MM.1S (cell line): ENCODE results near the gene TLE5.
A peak's percentile ranks its signal among the peaks of the same experiment; 100 is the strongest.

Experiments
- DNase-seq: peaks from one replicate; pipeline ENCODE4 v3.0.0-alpha.2; 2015
- H2AFZ ChIP-seq: fragments of 300-600 bp; sonication (generic); 2 replicates; pipeline ENCODE4 v1.6.0; 2016; ENCODE audit warnings: antibody characterized with exemption, low read length
- H3F3A ChIP-seq: fragments of 300-600 bp; sonication (generic); 2 replicates; pipeline ENCODE4 v1.6.1; 2016; ENCODE audit warnings: mild to moderate bottlenecking, antibody characterized with exemption, low read length, moderate library complexity, mixed read lengths; ENCODE audit not compliant: insufficient read depth
- H3K27ac ChIP-seq: fragments of 300-600 bp; sonication (generic); 2 replicates; pipeline ENCODE4 v1.5.1; 2016; ENCODE audit warnings: mild to moderate bottlenecking, low read length
- H3K27me3 ChIP-seq: fragments of 300-600 bp; sonication (generic); replicated peaks from 2 replicates; pipeline ENCODE4 v1.6.0; 2016; ENCODE audit warnings: low read length; ENCODE audit not compliant: insufficient read depth
- H3K36me3 ChIP-seq: fragments of 300-600 bp; sonication (generic); replicated peaks from 2 replicates; pipeline ENCODE4 v1.6.1; 2016; ENCODE audit warnings: mild to moderate bottlenecking, low read length, mixed read lengths; ENCODE audit not compliant: insufficient read depth
- H3K4me1 ChIP-seq: fragments of 300-600 bp; sonication (generic); 2 replicates; pipeline ENCODE4 v1.6.1; 2016; ENCODE audit warnings: low read length, mixed read lengths
- H3K4me2 ChIP-seq: fragments of 300-600 bp; sonication (generic); 2 replicates; pipeline ENCODE4 v1.6.0; 2016; ENCODE audit warnings: low read depth, low read length
- H3K4me3 ChIP-seq: fragments of 300-600 bp; sonication (generic); 2 replicates; pipeline ENCODE4 v1.5.1; 2016; ENCODE audit warnings: low read length, mixed read lengths
- H3K79me2 ChIP-seq: fragments of 300-600 bp; sonication (generic); 2 replicates; pipeline ENCODE4 v1.6.1; 2016; ENCODE audit warnings: mixed run types, low read length, mixed read lengths
- H3K9ac ChIP-seq: fragments of 300-600 bp; sonication (generic); 2 replicates; pipeline ENCODE4 v1.6.1; 2016; ENCODE audit warnings: low read length, mixed read lengths
- H3K9me2 ChIP-seq: fragments of 300-600 bp; sonication (generic); replicated peaks from 2 replicates; pipeline ENCODE4 v1.6.1; 2016; ENCODE audit warnings: mild to moderate bottlenecking, low read length, mixed read lengths; ENCODE audit not compliant: insufficient read depth
- H3K9me3 ChIP-seq: fragments of 300-600 bp; sonication (generic); replicated peaks from 2 replicates; pipeline ENCODE4 v1.6.1; 2016; ENCODE audit warnings: mild to moderate bottlenecking, low read length, mixed read lengths; ENCODE audit not compliant: insufficient read depth
- H4K20me1 ChIP-seq: fragments of 300-600 bp; sonication (generic); 2 replicates; pipeline ENCODE4 v1.6.1; 2016; ENCODE audit warnings: mild to moderate bottlenecking, low read length, moderate library complexity, mixed read lengths; ENCODE audit not compliant: insufficient read depth
- CTCF ChIP-seq: fragments of 300-600 bp; sonication (generic); IDR thresholded peaks from 2 replicates; pipeline ENCODE4 v1.5.1; 2016; ENCODE audit warnings: antibody characterized with exemption, low read length, mixed read lengths
- EZH2 ChIP-seq: fragments of 300-600 bp; sonication (generic); optimal IDR thresholded peaks from 2 replicates; pipeline ENCODE3; 2017; ENCODE audit warnings: low read depth, mild to moderate bottlenecking, antibody characterized with exemption, low read length, mixed read lengths
- EZH2phosphoT487 ChIP-seq: fragments of 300-600 bp; sonication (generic); IDR thresholded peaks from 2 replicates; pipeline ENCODE4 v1.6.1; 2018; ENCODE audit warnings: antibody characterized with exemption, low read length

The TLE5 gene

GRCh38 chr19:3028305-3029064 lies 33.8 kb downstream of the TLE5 start:
- DNase-seq = no peak
- peaks cover 92% of the 10 kb centered on the region for H3K27me3 ChIP-seq
- H3K27ac ChIP-seq = no peak overlapping the region
- no peaks in the 10 kb centered on the region for H3K4me1 ChIP-seq
- peak overlapping the region; percentile 41; the same call in 1 of the 2 replicates for H3K4me2 ChIP-seq
- H4K20me1 ChIP-seq = no peaks in the 10 kb centered on the region; the same call in 1 of the 2 replicates
- no peak overlapping the region for H2AFZ ChIP-seq
- no peaks in the 10 kb centered on the region for H3K9me3 ChIP-seq
- no peaks in the 10 kb centered on the region for H3K9me2 ChIP-seq
- no peaks in the 10 kb centered on the region for H3F3A ChIP-seq
- H3K9ac ChIP-seq = no peak overlapping the region
- H3K36me3 ChIP-seq = no peaks in the 10 kb centered on the region
- no peak for TF ChIP-seq CTCF
- TF ChIP-seq EZH2 = peak; percentile 82
- H3K79me2 ChIP-seq = no peaks in the 10 kb centered on the region
- H3K4me3 ChIP-seq = no peak overlapping the region

- Histone ChIP-seq H3K27ac (no peak overlapping the region), H3K9ac (no peak overlapping the region), H2AFZ (no peak overlapping the region), H3K4me1 (no peaks in the 10 kb centered on the region), H3K36me3 (no peaks in the 10 kb centered on the region), H3K9me3 (no peaks in the 10 kb centered on the region), H3K4me2 (no peak overlapping the region), H3K79me2 (no peaks in the 10 kb centered on the region), H4K20me1 (no peaks in the 10 kb centered on the region; the same call in 1 of the 2 replicates), H3K27me3 (peaks cover 95% of the 10 kb centered on the region), H3F3A (no peaks in the 10 kb centered on the region), H3K4me3 (no peak overlapping the region), H3K9me2 (no peaks in the 10 kb centered on the region)
- DNase-seq = no peak
- no peak for TF ChIP-seq CTCF
- no peak for TF ChIP-seq EZH2
- TF ChIP-seq EZH2phosphoT487 = no peak
Measured at GRCh38 chr19:3027981-3028304, 34.4 kb downstream of the TLE5 start.

- Histone ChIP-seq H2AFZ (no peak overlapping the region), H3K9ac (no peak overlapping the region), H3K36me3 (no peaks in the 10 kb centered on the region), H4K20me1 (no peaks in the 10 kb centered on the region; the same call in 1 of the 2 replicates), H3K9me2 (no peaks in the 10 kb centered on the region), H3K4me2 (no peak overlapping the region), H3K79me2 (no peaks in the 10 kb centered on the region), H3F3A (no peaks in the 10 kb centered on the region), H3K4me1 (no peaks in the 10 kb centered on the region), H3K9me3 (no peaks in the 10 kb centered on the region), H3K27me3 (peaks cover 95% of the 10 kb centered on the region), H3K27ac (no peak overlapping the region), H3K4me3 (no peak overlapping the region)
- TF ChIP-seq EZH2phosphoT487 = no peak
- no peak for TF ChIP-seq CTCF
- TF ChIP-seq EZH2 = no peak
- DNase-seq = no peak
Measured at GRCh38 chr19:3027292-3027691, 35.0 kb downstream of the TLE5 start.
